IMR-90 (cell line): ENCODE results near the gene LRRC10. TPM values are rescaled to one million over a fixed set of nuclear protein-coding genes. Genes with fewer than 3 reads are reported as not detected.
"Not testable (repeated sequence)": the region's sequence is repeated elsewhere in the genome, so short reads cannot be mapped to it uniquely, and the experiment has no call there.

Source experiments
- ATAC-seq: fragments of 200-7000 bp; cut with Tn5 transposase; 2 replicates; pipeline ENCODE4 v1.9.1; 2020; ENCODE audit warnings: low read depth, mild to moderate bottlenecking, moderate library complexity
- BruUV-seq: library from RNA; stranded (reverse); fragments of 400-500 nt; replicated peaks from 2 replicates; lab custom pipeline; 2021; lab: Mats Ljungman, UMichigan
- CTCF ChIA-PET: fragments of 300-600 bp; formaldehyde crosslinking; extraction: SDS; loops from one replicate; lab custom pipeline; 2021; ENCODE audit warnings: antibody characterized with exemption; lab: Yijun Ruan, JAX
- POLR2A ChIA-PET: fragments of 300-600 bp; sonication (Branson Sonifier 250); formaldehyde crosslinking; loops from one replicate; lab custom pipeline; 2022; ENCODE audit warnings: antibody characterized with exemption; ENCODE audit not compliant: unreplicated experiment; lab: Charles Lee
- DNase-seq: peaks from one replicate; pipeline ENCODE4 v3.0.0; 2013
- H2AFZ ChIP-seq: replicated peaks from 2 replicates; pipeline ENCODE3; 2013; ENCODE audit warnings: low read length, mild to moderate bottlenecking; ENCODE audit not compliant: poor library complexity
- H2AK5ac ChIP-seq: 2 replicates; pipeline ENCODE4 v1.6.1; 2013; ENCODE audit warnings: low read depth, low read length, inconsistent platforms
- H2AK9ac ChIP-seq: replicated peaks from 2 replicates; pipeline ENCODE3; 2013; ENCODE audit warnings: mild to moderate bottlenecking, low read depth, low read length, moderate library complexity; ENCODE audit not compliant: poor library complexity
- H2BK120ac ChIP-seq: 2 replicates; pipeline ENCODE4 v1.6.1; 2013; ENCODE audit warnings: low read depth, low read length, inconsistent platforms
- H2BK15ac ChIP-seq: 3 replicates; pipeline ENCODE4 v1.6.1; 2013; ENCODE audit warnings: low read depth, low read length, inconsistent platforms
- H2BK20ac ChIP-seq: 2 replicates; pipeline ENCODE4 v1.6.1; 2013; ENCODE audit warnings: low read depth, mild to moderate bottlenecking, inconsistent platforms, low read length, moderate library complexity
- H2BK5ac ChIP-seq: 2 replicates; pipeline ENCODE4 v1.6.1; 2013; ENCODE audit warnings: mild to moderate bottlenecking, low read depth, low read length, inconsistent platforms; ENCODE audit not compliant: poor library complexity, severe bottlenecking
- H3K14ac ChIP-seq: replicated peaks from 2 replicates; pipeline ENCODE4 v1.6.1; 2013; ENCODE audit warnings: low read depth, low read length, inconsistent platforms
- H3K18ac ChIP-seq: 2 replicates; pipeline ENCODE4 v1.6.1; 2013; ENCODE audit warnings: low read depth, low read length, control low read depth
- H3K23ac ChIP-seq: 2 replicates; pipeline ENCODE4 v1.6.1; 2013; ENCODE audit warnings: low read depth, low read length, inconsistent platforms
- H3K27ac ChIP-seq: 2 replicates; pipeline ENCODE4 v1.5.1; 2013; ENCODE audit warnings: mild to moderate bottlenecking, control low read depth, low read length; ENCODE audit not compliant: insufficient read depth
- H3K27me3 ChIP-seq: 2 replicates; pipeline ENCODE4 v1.6.1; 2013; ENCODE audit warnings: low read length; ENCODE audit not compliant: control insufficient read depth, insufficient read depth
- H3K36me3 ChIP-seq: 2 replicates; pipeline ENCODE4 v1.6.1; 2013; ENCODE audit warnings: low read length, mixed read lengths; ENCODE audit not compliant: control insufficient read depth, insufficient read depth
- H3K4ac ChIP-seq: 2 replicates; pipeline ENCODE4 v1.6.1; 2013; ENCODE audit warnings: low read depth, low read length, inconsistent platforms
- H3K4me1 ChIP-seq: 2 replicates; pipeline ENCODE4 v1.6.1; 2013; ENCODE audit warnings: low read length, mixed read lengths; ENCODE audit not compliant: control insufficient read depth, insufficient read depth
- H3K4me2 ChIP-seq: 2 replicates; pipeline ENCODE4 v1.6.1; 2013; ENCODE audit warnings: low read depth, mild to moderate bottlenecking, control low read depth, low read length, moderate library complexity
- H3K4me3 ChIP-seq: 2 replicates; pipeline ENCODE4 v1.5.1; 2013; ENCODE audit warnings: low read depth, mild to moderate bottlenecking, control low read depth, low read length, moderate library complexity; ENCODE audit not compliant: insufficient read depth
- H3K56ac ChIP-seq: 2 replicates; pipeline ENCODE4 v1.6.1; 2013; ENCODE audit warnings: low read length, inconsistent platforms; ENCODE audit not compliant: insufficient read depth; ENCODE audit errors: extremely low read depth
- H3K79me1 ChIP-seq, 2 experiments: 2 replicates each; pipeline ENCODE4 v1.6.1; 2013; ENCODE audit warnings: low read length in 2 of 2, inconsistent platforms in 1 of 2, low read depth in 1 of 2
- H3K9ac ChIP-seq: 2 replicates; pipeline ENCODE4 v1.6.1; 2013; ENCODE audit warnings: low read depth, low read length, control low read depth
- H3K9me1 ChIP-seq: 2 replicates; pipeline ENCODE4 v1.6.1; 2013; ENCODE audit warnings: low read length, inconsistent platforms; ENCODE audit not compliant: insufficient read depth
- H3K9me3 ChIP-seq: 2 replicates; pipeline ENCODE4 v1.6.1; 2013; ENCODE audit warnings: low read length; ENCODE audit not compliant: control insufficient read depth, insufficient read depth
- H4K20me1 ChIP-seq: 2 replicates; pipeline ENCODE4 v1.6.1; 2013; ENCODE audit warnings: low read length, inconsistent platforms; ENCODE audit not compliant: insufficient read depth
- H4K5ac ChIP-seq: 2 replicates; pipeline ENCODE4 v1.6.1; 2013; ENCODE audit warnings: mild to moderate bottlenecking, low read depth, low read length, control low read depth
- H4K8ac ChIP-seq, 2 experiments: 2 replicates each; pipeline ENCODE4 v1.6.1; 2013; ENCODE audit warnings: low read depth in 2 of 2, low read length in 2 of 2, control low read depth in 1 of 2, inconsistent platforms in 1 of 2
- H4K91ac ChIP-seq: 2 replicates; pipeline ENCODE4 v1.6.1; 2013; ENCODE audit warnings: low read depth, low read length, inconsistent platforms; ENCODE audit not compliant: insufficient read depth
- CEBPB ChIP-seq: IDR thresholded peaks from 2 replicates; pipeline ENCODE4 v1.6.1; 2012; ENCODE audit warnings: low read depth, low read length, improper control_type of control experiment
- MXI1 ChIP-seq: IDR thresholded peaks from 2 replicates; pipeline ENCODE4 v1.6.1; 2012; ENCODE audit warnings: low read depth, mild to moderate bottlenecking, low read length, moderate library complexity, borderline replicate concordance
- NFE2L2 ChIP-seq: fragments of 150-350 bp; IDR thresholded peaks from 2 replicates; pipeline ENCODE4 v1.6.1; 2016; ENCODE audit warnings: low read depth, mild to moderate bottlenecking, low read length
- WGBS, 2 experiments: methylation state at CpG; one replicate each; pipeline versions ENCODE4 v1.1.5 to v1.1.7; 2013; ENCODE audit warnings: missing lambda C conversion rate in 2 of 2; ENCODE audit not compliant: insufficient read length in 1 of 2; ENCODE audit errors: extremely low coverage in 2 of 2; 5-methylcytosine and 5-hydroxymethylcytosine counted together
- dilution Hi-C: fragments of 300-500 bp; cut with HindIII; formaldehyde crosslinking; loops from one replicate; pipeline ENCODE4 v1.14.3; 2018; ENCODE audit warnings: low sequenced_read_pairs; ENCODE audit not compliant: unreplicated experiment
- in situ Hi-C: fragments of 300-500 bp; cut with MboI; formaldehyde crosslinking; loops from 3 replicates; pipeline ENCODE4 v1.14.3; 2019; ENCODE audit warnings: low sequenced_read_pairs, inconsistent platforms, mixed read lengths
- intact Hi-C: fragments of 100-400 bp; cut with micrococcal nuclease; formaldehyde crosslinking; loops from 2 replicates; pipeline ENCODE4 v1.10.0; 2022
- polyA plus RNA-seq, 3 experiments: library from polyadenylated mRNA; depleted of rRNA; stranded (reverse); fragments of >200 nt; gene quantifications; 2 replicates each; pipeline ENCODE4 v1.2.3, GENCODE V29; 2012; ENCODE audit warnings: low replicate concordance in 1 of 3
- total RNA-seq: library from RNA; depleted of rRNA; stranded (reverse); fragments of >200 nt; gene quantifications from 2 replicates; pipeline ENCODE4 v1.2.3, GENCODE V29; 2012

The LRRC10 gene
- total and polyA plus RNA-seq, 2 of the 4 experiments (the other 2 are of a cell fraction): not detected

GRCh38 chr12:69608114-69608513 is 2.6 kb downstream of the LRRC10 start:
- Histone ChIP-seq H4K8ac (no peak overlapping the region), H2AFZ (no peak overlapping the region), H3K36me3 (peaks cover 4% of the 10 kb centered on the region), H2BK120ac (no peak overlapping the region), H3K4me2 (no peak overlapping the region), H3K56ac (no peak overlapping the region), H3K14ac (no peak overlapping the region), H3K18ac (no peak overlapping the region), H3K9me3 (0 out of 2 replicates have a peak, but pooled peaks cover 2% of the 10 kb centered on the region), H4K20me1 (no peaks in the 10 kb centered on the region), H3K79me1 (no peaks in the 10 kb centered on the region), H3K4me3 (no peak overlapping the region), H3K4ac (no peak overlapping the region), H4K5ac (no peak overlapping the region), H3K23ac (no peak overlapping the region), H3K9ac (no peak overlapping the region), H3K27ac (no peak overlapping the region), H2BK5ac (no peak overlapping the region), H2BK20ac (no peak overlapping the region), H3K27me3 (peaks cover 3% of the 10 kb centered on the region), H3K4me1 (no peaks in the 10 kb centered on the region), H2AK9ac (no peak overlapping the region), H4K91ac (no peak overlapping the region), H2AK5ac (no peak overlapping the region), H3K9me1 (no peaks in the 10 kb centered on the region), H2BK15ac (no peak overlapping the region)
- WGBS, 2 experiments: no CpG with 5 or more reads among the region's 2 CpGs
- dilution Hi-C loops (no loop called here), in situ Hi-C loops (no loop called here), intact Hi-C loops (loop anchor here (10.0 kb wide), 1 partner anchor 127 kb away; the partner anchor contains the start of gene RAB3IP)
- BruUV-seq: no TSS peak
- TF ChIP-seq MXI1 (no peak), NFE2L2 (no peak), CEBPB (peak; percentile 37; the same call in 1 of the 2 replicates)
- ChIA-PET CTCF (no interaction called here), POLR2A (no interaction called here)
- DNase-seq (no peak), ATAC-seq (no peak)

GRCh38 chr12:69604275-69604674 is 6.4 kb downstream of the LRRC10 start:
- POLR2A ChIA-PET, dilution Hi-C loops, H3K9ac ChIP-seq, H3K23ac ChIP-seq, H3K4ac ChIP-seq, H3K4me2 ChIP-seq, CTCF ChIA-PET, H3K4me1 ChIP-seq, H3K56ac ChIP-seq, H3K4me3 ChIP-seq, H3K9me3 ChIP-seq, H2BK20ac ChIP-seq, BruUV-seq, in situ Hi-C loops, H2BK120ac ChIP-seq, H3K27ac ChIP-seq, H2AK5ac ChIP-seq, H4K5ac ChIP-seq, H2BK5ac ChIP-seq, H2BK15ac ChIP-seq, H3K79me1 ChIP-seq, H2AK9ac ChIP-seq, H3K18ac ChIP-seq, ATAC-seq, H4K8ac ChIP-seq, H4K20me1 ChIP-seq, H3K9me1 ChIP-seq, DNase-seq, H4K91ac ChIP-seq, H3K14ac ChIP-seq, H2AFZ ChIP-seq, H3K27me3 ChIP-seq: not testable (repeated sequence)
- WGBS, 2 experiments: no CpG with 5 or more reads among the region's 3 CpGs
- intact Hi-C loops: loop anchor here (10.0 kb wide), 1 partner anchor 131 kb away; the partner anchor contains the start of gene RAB3IP
- H3K36me3 ChIP-seq: peaks cover 26% of the 10 kb centered on the region
